ENCODE data around the gene PTPRQ. TPM values are rescaled to one million over a fixed set of nuclear protein-coding genes. Genes with fewer than 3 reads are reported as not detected.

PTPRQ gene
- total and polyA plus RNA-seq, 2 experiments from 2014 or later: 0.11 to 0.18 TPM

DNA sequence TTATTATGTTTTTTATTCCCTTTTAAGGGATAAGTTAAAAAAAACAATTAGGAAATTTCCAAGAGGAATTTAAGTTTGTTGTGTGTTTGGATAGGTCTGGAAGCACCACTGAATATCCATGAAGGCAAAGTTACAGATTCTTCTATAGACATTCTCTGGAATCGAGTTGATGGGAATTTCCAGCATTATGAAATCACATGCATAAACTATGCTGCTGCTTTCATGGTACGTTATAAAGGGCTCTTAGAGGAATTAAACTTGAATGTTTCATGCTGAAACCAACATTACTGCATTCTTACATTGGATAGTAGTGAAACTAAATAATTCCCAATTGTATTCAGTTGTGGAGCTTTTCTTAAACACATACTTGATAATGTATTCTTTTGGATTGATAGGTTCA, 21.5 kb upstream of the PTPRQ start:
- Histone ChIP-seq H3K27me3 (replicated peaks; ENCODE audit: insufficient read depth) (no peaks in the 10 kb centered on the region), H3K9me3 (ENCODE audit: low read depth) (no peaks in the 10 kb centered on the region), H3K27ac (no peak overlapping the region), H2AFZ (no peak overlapping the region), H3K9me2 (ENCODE audit: insufficient read depth) (no peaks in the 10 kb centered on the region), H3K79me2 (ENCODE audit: insufficient read depth) (no peaks in the 10 kb centered on the region), H3K36me3 (ENCODE audit: low read depth) (no peaks in the 10 kb centered on the region), H3K4me2 (ENCODE audit: unreplicated experiment) (no peak overlapping the region), H3F3A (ENCODE audit: insufficient read depth) (no peaks in the 10 kb centered on the region), H4K20me1 (ENCODE audit: insufficient read depth) (no peaks in the 10 kb centered on the region), H3K4me1 (ENCODE audit: insufficient read depth) (0 out of 2 replicates have a peak, but pooled peaks cover 3% of the 10 kb centered on the region), H3K4me3 (no peak overlapping the region), H3K9ac (no peak overlapping the region)
- WGBS, 2 experiments (ENCODE audit: low coverage in 1 of 2, low lambda C conversion rate in 2 of 2, missing lambda C conversion rate in 2 of 2): 32 to 36% methylated on average over 2 of the region's 2 CpGs
- in situ Hi-C loops (cut with MboI): loop anchor here (25.0 kb wide), 1 partner anchor 515 kb away; the partner anchor contains the start of gene LIN7A
- no peak for DNase-seq
- TF ChIP-seq EZH2phosphoT487 (IDR thresholded peaks at IDR 0.05; ENCODE audit: insufficient read depth, low read depth) (no peak), EZH2 (IDR thresholded peaks at IDR 0.05; ENCODE audit: insufficient read depth, poor library complexity, severe bottlenecking) (no peak)

GRCh38 chr12:80432061-80432460, 12.0 kb upstream of the PTPRQ start:
- no peak for DNase-seq
- Histone ChIP-seq H3K9me3 (ENCODE audit: low read depth) (no peaks in the 10 kb centered on the region), H3F3A (ENCODE audit: insufficient read depth) (no peaks in the 10 kb centered on the region), H3K79me2 (ENCODE audit: insufficient read depth) (no peaks in the 10 kb centered on the region), H3K4me3 (no peak overlapping the region), H3K9me2 (ENCODE audit: insufficient read depth) (no peaks in the 10 kb centered on the region), H3K27ac (no peak overlapping the region), H4K20me1 (ENCODE audit: insufficient read depth) (no peaks in the 10 kb centered on the region), H3K4me2 (ENCODE audit: unreplicated experiment) (no peak overlapping the region), H3K9ac (no peak overlapping the region), H2AFZ (no peak overlapping the region), H3K4me1 (ENCODE audit: insufficient read depth) (peaks cover 12% of the 10 kb centered on the region; the same call in 1 of the 2 replicates), H3K36me3 (ENCODE audit: low read depth) (no peaks in the 10 kb centered on the region), H3K27me3 (replicated peaks; ENCODE audit: insufficient read depth) (no peaks in the 10 kb centered on the region)
- in situ Hi-C loops (cut with MboI): no loop called here
- no peak for TF ChIP-seq EZH2 (IDR thresholded peaks at IDR 0.05; ENCODE audit: insufficient read depth, poor library complexity, severe bottlenecking)
- TF ChIP-seq EZH2phosphoT487 (IDR thresholded peaks at IDR 0.05; ENCODE audit: insufficient read depth, low read depth): no peak
- WGBS, 2 experiments (ENCODE audit: low coverage in 1 of 2, low lambda C conversion rate in 2 of 2, missing lambda C conversion rate in 2 of 2): 67 to 68% methylated on average over 2 of the region's 2 CpGs

DNA sequence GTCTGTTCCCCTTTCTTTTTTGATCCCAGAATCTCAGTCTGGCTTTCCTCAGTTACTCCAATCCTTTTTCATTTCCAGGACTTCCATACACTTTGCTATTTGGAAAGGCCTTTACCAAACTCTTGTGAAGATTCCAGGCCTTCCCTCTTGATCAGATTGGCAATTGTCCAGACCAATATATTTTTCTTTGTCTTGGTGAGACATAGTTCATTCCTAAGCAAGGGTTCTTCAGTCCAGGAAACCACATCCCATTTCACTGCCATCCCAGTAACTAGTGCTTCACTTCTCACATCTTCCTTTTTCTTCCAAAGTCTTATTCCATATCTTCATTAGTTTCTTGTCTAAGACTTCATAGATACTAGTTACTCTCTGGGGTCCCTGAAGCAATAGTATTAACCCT, 2.1 kb upstream of the PTPRQ start:
- H3F3A ChIP-seq (ENCODE audit: insufficient read depth): peaks cover 6% of the 10 kb centered on the region; the same call in 1 of the 2 replicates
- H3K36me3 ChIP-seq (ENCODE audit: low read depth): no peaks in the 10 kb centered on the region
- H3K4me3 ChIP-seq: no peak overlapping the region
- peaks cover 48% of the 10 kb centered on the region for H3K4me1 ChIP-seq (ENCODE audit: insufficient read depth)
- H4K20me1 ChIP-seq (ENCODE audit: insufficient read depth): no peaks in the 10 kb centered on the region
- no peak overlapping the region for H3K9ac ChIP-seq
- TF ChIP-seq EZH2phosphoT487 (IDR thresholded peaks at IDR 0.05; ENCODE audit: insufficient read depth, low read depth): no peak
- TF ChIP-seq EZH2 (IDR thresholded peaks at IDR 0.05; ENCODE audit: insufficient read depth, poor library complexity, severe bottlenecking): no peak
- H3K9me2 ChIP-seq (ENCODE audit: insufficient read depth): no peaks in the 10 kb centered on the region
- H3K27ac ChIP-seq: no peak overlapping the region
- peak overlapping the region; percentile 37 for H2AFZ ChIP-seq
- no peaks in the 10 kb centered on the region for H3K79me2 ChIP-seq (ENCODE audit: insufficient read depth)
- in situ Hi-C loops (cut with MboI): no loop called here
- H3K9me3 ChIP-seq (ENCODE audit: low read depth): no peaks in the 10 kb centered on the region
- no peaks in the 10 kb centered on the region for H3K27me3 ChIP-seq (replicated peaks; ENCODE audit: insufficient read depth)
- DNase-seq: peak; percentile 41
- H3K4me2 ChIP-seq (ENCODE audit: unreplicated experiment): no peak overlapping the region

DNA sequence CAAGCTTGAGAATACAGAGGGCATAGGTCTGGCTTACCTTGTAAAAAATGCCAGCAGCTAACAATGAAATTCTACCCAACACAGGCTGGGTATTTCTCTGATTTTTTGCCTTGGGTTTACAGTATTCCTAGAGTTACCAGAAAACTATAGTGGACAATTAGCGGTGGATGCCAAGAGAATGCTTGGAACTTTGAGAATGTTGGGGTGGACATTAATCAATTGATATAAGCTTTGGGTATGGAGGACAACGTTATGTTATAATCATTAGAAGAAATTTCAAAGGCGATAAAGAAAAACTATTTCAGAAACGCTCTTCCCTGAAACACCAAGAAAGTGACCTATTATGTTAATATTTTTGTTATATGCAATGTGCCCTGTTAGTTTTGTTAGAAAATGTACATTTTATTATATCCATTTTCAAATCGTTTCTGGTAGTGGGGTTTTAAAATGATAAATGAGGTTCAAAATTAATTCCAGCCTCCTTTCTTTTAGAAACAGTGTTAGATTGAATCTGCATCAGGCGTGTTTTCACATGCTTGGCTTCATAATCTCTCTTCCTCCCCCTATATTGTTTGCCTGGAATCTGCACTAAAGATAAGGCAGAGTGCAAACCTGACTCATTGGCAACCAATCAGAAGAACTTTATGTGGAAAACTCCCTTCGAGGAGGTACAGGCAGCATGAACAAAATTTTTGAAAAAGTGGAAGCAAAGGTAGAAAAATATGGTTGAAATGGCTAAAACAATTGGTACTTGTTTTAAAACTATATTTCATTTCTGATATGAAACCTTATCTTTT, 1.4 kb upstream of the PTPRQ start:
- peak overlapping the region; percentile 37 for H2AFZ ChIP-seq
- WGBS, 2 experiments (ENCODE audit: low coverage in 1 of 2, low lambda C conversion rate in 2 of 2, missing lambda C conversion rate in 2 of 2): 61 to 63% methylated on average over 7 of the region's 7 CpGs
- H3K36me3 ChIP-seq (ENCODE audit: low read depth): no peaks in the 10 kb centered on the region
- no peaks in the 10 kb centered on the region for H3K9me3 ChIP-seq (ENCODE audit: low read depth)
- H3K9ac ChIP-seq: no peak overlapping the region
- H3F3A ChIP-seq (ENCODE audit: insufficient read depth): peaks cover 6% of the 10 kb centered on the region; the same call in 1 of the 2 replicates
- H3K4me1 ChIP-seq (ENCODE audit: insufficient read depth): peaks cover 48% of the 10 kb centered on the region
- in situ Hi-C loops (cut with MboI): no loop called here
- H4K20me1 ChIP-seq (ENCODE audit: insufficient read depth): no peaks in the 10 kb centered on the region
- TF ChIP-seq EZH2 (IDR thresholded peaks at IDR 0.05; ENCODE audit: insufficient read depth, poor library complexity, severe bottlenecking) (no peak), EZH2phosphoT487 (IDR thresholded peaks at IDR 0.05; ENCODE audit: insufficient read depth, low read depth) (no peak)
- DNase-seq: no peak
- no peaks in the 10 kb centered on the region for H3K9me2 ChIP-seq (ENCODE audit: insufficient read depth)
- no peaks in the 10 kb centered on the region for H3K79me2 ChIP-seq (ENCODE audit: insufficient read depth)
- no peaks in the 10 kb centered on the region for H3K27me3 ChIP-seq (replicated peaks; ENCODE audit: insufficient read depth)
- no peak overlapping the region for H3K4me2 ChIP-seq (ENCODE audit: unreplicated experiment)
- H3K27ac ChIP-seq: no peak overlapping the region
- no peak overlapping the region for H3K4me3 ChIP-seq

Data from GM23248 (cell line).